Measurements from ENCODE around the gene ZDHHC4. TPM values are rescaled to one million over a fixed set of nuclear protein-coding genes. Genes with fewer than 3 reads are reported as not detected.

Gene ZDHHC4
- total RNA-seq, 1 experiment from 2014 or later: 62.0 TPM

DNA sequence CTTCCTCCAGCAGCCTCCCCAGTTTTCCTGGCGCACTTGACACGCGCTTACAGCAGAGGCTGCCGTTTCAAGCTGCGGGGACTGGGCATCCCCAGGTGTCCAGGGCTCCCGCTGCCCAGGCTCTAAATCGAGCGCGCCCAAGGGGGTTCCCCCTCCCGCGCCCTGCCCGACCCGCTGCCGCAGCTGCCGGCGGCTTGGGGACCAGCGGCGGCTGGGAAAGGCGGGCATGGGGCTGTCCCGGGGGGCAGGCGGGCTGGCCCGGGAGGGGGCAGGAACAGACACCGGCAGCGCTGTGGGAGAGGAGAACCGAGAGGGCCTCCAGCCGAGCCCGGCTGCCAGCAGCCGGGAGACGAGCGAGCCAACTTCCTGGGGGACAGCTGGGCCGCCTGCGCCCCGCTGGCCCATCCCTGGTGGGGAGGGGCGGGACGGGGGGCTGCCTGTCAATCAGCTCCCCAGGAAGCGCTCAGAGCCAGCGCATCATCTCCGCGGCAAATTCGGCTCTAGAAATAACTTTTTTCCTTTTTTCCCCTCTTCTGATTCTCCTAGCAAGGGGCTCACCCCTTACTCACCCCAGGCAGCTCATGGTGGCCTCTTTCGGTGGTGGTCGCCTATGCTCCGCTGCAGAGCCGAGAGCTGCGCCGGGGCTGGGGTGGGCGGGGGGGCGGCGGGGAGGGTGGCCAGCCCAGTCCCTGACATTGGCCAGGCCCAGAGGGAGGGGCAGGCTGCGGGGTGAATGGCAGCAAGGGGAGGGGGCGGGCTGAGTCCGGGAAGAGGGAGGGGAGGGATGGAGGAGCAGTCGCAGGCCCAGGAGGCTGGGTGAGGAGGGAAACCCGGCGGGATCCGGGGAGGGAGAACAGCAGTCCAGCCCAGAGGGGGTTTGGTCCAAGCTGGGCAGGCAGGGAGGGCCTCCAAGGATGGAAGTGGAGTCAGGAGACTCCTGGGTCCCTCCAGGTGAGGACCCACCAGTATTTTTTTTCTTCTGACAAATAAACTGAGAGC is 40.7 kb upstream of the ZDHHC4 start:
- Histone ChIP-seq H4K5ac (ENCODE audit: insufficient read length, low read depth, low read length) (no peak overlapping the region), H2BK5ac (ENCODE audit: insufficient read length, low read length) (no peak overlapping the region), H3K27me3 (ENCODE audit: insufficient read depth, low read length) (peaks cover 2% of the 10 kb centered on the region; the same call in 1 of the 2 replicates), H2AFZ (ENCODE audit: low read length) (no peak overlapping the region), H3K4me1 (ENCODE audit: insufficient read depth, low read length) (no peaks in the 10 kb centered on the region), H3K23ac (ENCODE audit: insufficient read length, low read depth, low read length) (no peak overlapping the region), H2BK15ac (ENCODE audit: low read depth, low read length) (no peak overlapping the region; the same call in 1 of the 2 replicates), H3K4ac (ENCODE audit: low read depth, low read length) (no peak overlapping the region), H4K8ac (replicated peaks; ENCODE audit: insufficient read length, low read depth, low read length) (no peak overlapping the region), H2BK12ac (ENCODE audit: insufficient read length, low read depth, low read length) (no peak overlapping the region), H3K14ac (ENCODE audit: insufficient read depth, low read length) (no peak overlapping the region), H3K18ac (ENCODE audit: insufficient read length, low read depth, low read length) (no peak overlapping the region), H4K91ac (ENCODE audit: insufficient read length, low read depth, low read length) (no peak overlapping the region), H3T11ph (ENCODE audit: low read length) (no peak overlapping the region), H2BK120ac (ENCODE audit: low read depth, low read length, poor library complexity, severe bottlenecking) (no peak overlapping the region), H3K9me3 (ENCODE audit: control insufficient read depth, low read depth, low read length) (no peaks in the 10 kb centered on the region), H3K9ac (ENCODE audit: extremely low read depth, insufficient read length, low read length) (no peak overlapping the region), H3K4me2 (ENCODE audit: insufficient read depth, insufficient read length, low read length) (peak overlapping the region; percentile 52), H3K27ac (ENCODE audit: insufficient read length, low read depth, low read length) (no peak overlapping the region), H4K20me1 (ENCODE audit: control insufficient read depth, insufficient read depth, insufficient read length) (no peaks in the 10 kb centered on the region), H3K79me2 (ENCODE audit: insufficient read depth, low read length) (no peaks in the 10 kb centered on the region), H3K23me2 (ENCODE audit: insufficient read length, low read depth, low read length, poor library complexity, severe bottlenecking) (peaks cover 6% of the 10 kb centered on the region), H3K79me1 (ENCODE audit: insufficient read depth, low read depth, low read length, poor library complexity, severe bottlenecking) (no peaks in the 10 kb centered on the region), H2BK20ac (ENCODE audit: low read depth, low read length, poor library complexity, severe bottlenecking) (no peak overlapping the region), H3K56ac (ENCODE audit: insufficient read length, low read depth, low read length) (no peak overlapping the region), H2AK5ac (ENCODE audit: insufficient read length, low read length) (no peak overlapping the region)
- TF ChIP-seq, protein P1, sequence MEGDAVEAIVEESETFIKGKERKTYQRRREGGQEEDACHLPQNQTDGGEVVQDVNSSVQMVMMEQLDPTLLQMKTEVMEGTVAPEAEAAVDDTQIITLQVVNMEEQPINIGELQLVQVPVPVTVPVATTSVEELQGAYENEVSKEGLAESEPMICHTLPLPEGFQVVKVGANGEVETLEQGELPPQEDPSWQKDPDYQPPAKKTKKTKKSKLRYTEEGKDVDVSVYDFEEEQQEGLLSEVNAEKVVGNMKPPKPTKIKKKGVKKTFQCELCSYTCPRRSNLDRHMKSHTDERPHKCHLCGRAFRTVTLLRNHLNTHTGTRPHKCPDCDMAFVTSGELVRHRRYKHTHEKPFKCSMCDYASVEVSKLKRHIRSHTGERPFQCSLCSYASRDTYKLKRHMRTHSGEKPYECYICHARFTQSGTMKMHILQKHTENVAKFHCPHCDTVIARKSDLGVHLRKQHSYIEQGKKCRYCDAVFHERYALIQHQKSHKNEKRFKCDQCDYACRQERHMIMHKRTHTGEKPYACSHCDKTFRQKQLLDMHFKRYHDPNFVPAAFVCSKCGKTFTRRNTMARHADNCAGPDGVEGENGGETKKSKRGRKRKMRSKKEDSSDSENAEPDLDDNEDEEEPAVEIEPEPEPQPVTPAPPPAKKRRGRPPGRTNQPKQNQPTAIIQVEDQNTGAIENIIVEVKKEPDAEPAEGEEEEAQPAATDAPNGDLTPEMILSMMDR (conservative IDR thresholded peaks at IDR 0.05): no peak
- Mint-ChIP-seq H3K9me3 (no peaks in the 10 kb centered on the region), H3K27me3 (ENCODE audit: low read depth) (peaks cover 62% of the 10 kb centered on the region), H3K4me3 (peak overlapping the region; percentile 64 to 83), H3K4me1 (peaks cover 3% of the 10 kb centered on the region in 2 experiments; a peak in 3 of 4 replicates), H3K36me3 (ENCODE audit: insufficient read depth in 1 of 3, low read depth in 3 of 3) (no peaks in the 10 kb centered on the region), H3K27ac (no peak overlapping the region)
- DNase-seq: peak; percentile 94
- no CpG with 5 or more reads among the region's 56 CpGs for WGBS (ENCODE audit: extremely low coverage, insufficient read length, low lambda C conversion rate)
